OCI-LY7 (cell line): ENCODE results near the gene HYLS1.

Source experiments
- CTCF ChIP-seq: fragments of 200-600 bp; sonication (generic); conservative IDR thresholded peaks from 2 replicates; pipeline ENCODE4 v1.5.1; 2014; ENCODE audit warnings: mild to moderate bottlenecking, antibody characterized with exemption, low read length, moderate library complexity, mixed read lengths
- EZH2phosphoT487 ChIP-seq: fragments of 200-600 bp; sonication (generic); IDR thresholded peaks from 2 replicates; pipeline ENCODE4 v1.6.1; 2018; ENCODE audit warnings: low read depth, borderline replicate concordance, mild to moderate bottlenecking, mixed run types, antibody characterized with exemption, low read length, moderate library complexity, mixed read lengths

- TF ChIP-seq CTCF (no peak), EZH2phosphoT487 (no peak)
These were observed 56.3 kb downstream of the HYLS1 start for GRCh38 chr11:125943661-125944349.
